Uterine smooth muscle cell (primary cell): Measurements from ENCODE around the gene RRP1B. TPM values are rescaled to one million over a fixed set of nuclear protein-coding genes. Genes with fewer than 3 reads are reported as not detected.

Source experiments
- total RNA-seq: library from RNA; depleted of rRNA; stranded (reverse); fragments of >200 nt; gene quantifications from 2 replicates; pipeline ENCODE4 v1.2.3, GENCODE V29; 2014

RRP1B gene, protein sequence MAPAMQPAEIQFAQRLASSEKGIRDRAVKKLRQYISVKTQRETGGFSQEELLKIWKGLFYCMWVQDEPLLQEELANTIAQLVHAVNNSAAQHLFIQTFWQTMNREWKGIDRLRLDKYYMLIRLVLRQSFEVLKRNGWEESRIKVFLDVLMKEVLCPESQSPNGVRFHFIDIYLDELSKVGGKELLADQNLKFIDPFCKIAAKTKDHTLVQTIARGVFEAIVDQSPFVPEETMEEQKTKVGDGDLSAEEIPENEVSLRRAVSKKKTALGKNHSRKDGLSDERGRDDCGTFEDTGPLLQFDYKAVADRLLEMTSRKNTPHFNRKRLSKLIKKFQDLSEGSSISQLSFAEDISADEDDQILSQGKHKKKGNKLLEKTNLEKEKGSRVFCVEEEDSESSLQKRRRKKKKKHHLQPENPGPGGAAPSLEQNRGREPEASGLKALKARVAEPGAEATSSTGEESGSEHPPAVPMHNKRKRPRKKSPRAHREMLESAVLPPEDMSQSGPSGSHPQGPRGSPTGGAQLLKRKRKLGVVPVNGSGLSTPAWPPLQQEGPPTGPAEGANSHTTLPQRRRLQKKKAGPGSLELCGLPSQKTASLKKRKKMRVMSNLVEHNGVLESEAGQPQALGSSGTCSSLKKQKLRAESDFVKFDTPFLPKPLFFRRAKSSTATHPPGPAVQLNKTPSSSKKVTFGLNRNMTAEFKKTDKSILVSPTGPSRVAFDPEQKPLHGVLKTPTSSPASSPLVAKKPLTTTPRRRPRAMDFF
- total RNA-seq = 25.4 and 32.4 TPM in 2 replicates

DNA sequence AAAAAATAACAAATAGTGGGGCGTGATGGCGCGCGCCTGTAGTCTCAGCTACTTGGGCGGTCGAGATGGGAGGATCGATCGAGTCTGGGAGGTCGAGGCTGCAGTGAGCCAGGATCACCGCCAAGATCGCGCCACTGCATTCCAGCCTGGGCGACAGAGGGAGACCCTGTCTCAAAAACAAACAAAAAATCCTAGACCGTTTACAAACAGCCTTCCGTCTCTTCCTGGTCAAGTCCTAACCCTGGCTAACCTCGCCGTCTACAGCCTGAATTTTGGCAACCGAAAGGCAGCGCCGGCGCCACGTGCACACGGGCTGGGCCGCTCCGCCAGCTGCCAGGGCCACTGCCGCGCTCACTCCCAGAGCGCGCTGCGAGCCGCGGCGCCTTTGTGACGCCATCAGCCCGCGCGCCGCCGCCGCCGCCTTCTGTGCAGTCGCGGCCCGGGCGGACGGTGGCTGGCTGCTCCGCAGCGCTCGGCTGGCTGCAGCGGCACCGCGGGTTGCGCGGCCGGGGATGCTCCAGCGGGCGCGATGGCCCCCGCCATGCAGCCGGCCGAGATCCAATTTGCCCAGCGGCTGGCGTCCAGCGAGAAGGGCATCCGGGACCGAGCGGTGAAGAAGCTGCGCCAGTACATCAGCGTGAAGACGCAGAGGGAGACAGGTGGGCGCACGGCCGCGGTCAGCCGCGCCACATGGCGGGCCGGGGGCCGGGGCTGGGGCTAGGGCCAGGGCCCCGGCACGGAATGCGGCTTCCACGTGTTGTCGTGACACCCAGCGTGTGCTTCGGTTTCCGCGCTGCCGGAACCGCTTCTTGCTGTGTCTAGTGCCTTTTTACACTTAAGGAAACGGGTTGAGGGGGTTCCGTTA is at the start of gene RRP1B, which contains the start of gene HSF2BP:
TSS of gene RRP1B (plus strand) at position 425 of the 865 bp plus-strand sequence. CDS start at position 530, 105 bp downstream.
TSS of gene HSF2BP (minus strand) at position 353 of the 865 bp plus-strand sequence. CDS start 1,392 bp downstream, outside the sequence.

DNA sequence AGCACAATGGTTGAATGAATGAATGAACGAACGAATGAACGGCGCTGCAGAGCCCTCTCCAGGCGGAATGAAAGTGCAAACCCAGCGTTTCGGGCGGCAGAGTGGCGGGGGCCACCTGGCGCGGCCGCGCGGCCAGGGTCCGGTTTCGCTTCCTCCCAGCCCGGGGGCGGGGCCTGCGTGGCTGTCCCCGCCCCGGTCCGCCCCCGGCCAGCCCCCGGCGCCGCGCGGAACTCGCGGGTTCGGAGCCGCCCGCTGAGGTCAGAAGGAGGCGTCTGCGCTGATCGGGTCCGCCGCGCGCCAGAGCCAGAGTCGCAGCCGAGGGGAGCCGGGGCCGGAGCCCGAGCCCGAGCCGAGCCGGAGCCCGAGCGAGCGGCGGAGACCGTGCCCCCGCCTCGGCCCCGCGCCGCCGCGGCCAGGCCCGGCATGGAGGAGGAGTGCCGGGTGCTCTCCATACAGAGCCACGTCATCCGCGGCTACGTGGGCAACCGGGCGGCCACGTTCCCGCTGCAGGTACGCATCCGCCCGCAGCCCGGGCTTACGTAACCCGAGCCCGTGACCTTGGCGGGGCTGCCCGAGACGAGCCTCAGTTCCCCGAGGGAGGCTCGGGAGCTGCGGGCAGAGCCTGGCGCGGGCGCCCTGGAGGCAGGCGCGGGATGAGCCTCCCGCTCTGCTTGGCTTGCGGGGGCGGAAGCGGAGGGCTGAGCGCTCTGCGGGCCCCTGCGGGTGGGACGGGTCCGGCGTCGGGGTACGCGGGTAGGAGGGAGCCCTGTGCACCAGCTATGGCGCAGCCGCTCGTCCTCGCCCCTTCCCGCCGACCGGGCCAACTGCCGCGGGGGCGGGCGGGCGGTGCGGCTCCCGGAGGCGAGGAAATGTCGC is 59.8 kb downstream of the RRP1B start, which contains the start of gene PDXK:
TSS of gene PDXK (plus strand) at position 258 of the 876 bp plus-strand sequence. CDS start at position 424, 166 bp downstream.

Other genes starting within 250 kb of the RRP1B start
- 0.66 and 1.1 TPM in 2 replicates for gene SIK1, start 232.4 kb upstream of the RRP1B start, total RNA-seq
- 1.00 and 2.4 TPM in 2 replicates for gene HSF2BP, start 72 bp upstream of the RRP1B start, total RNA-seq
- 300 and 313 TPM in 2 replicates for gene PDXK, start 59.6 kb downstream of the RRP1B start, total RNA-seq
- 5.4 and 8.7 TPM in 2 replicates for gene CSTB, start 116.7 kb downstream of the RRP1B start, total RNA-seq
- gene RRP1, start 130.0 kb downstream of the RRP1B start, total RNA-seq = 16.7 and 26.2 TPM in 2 replicates
- 67.1 and 77.8 TPM in 2 replicates for gene AGPAT3, start 205.7 kb downstream of the RRP1B start, total RNA-seq